IMR-90 (cell line): Measurements from ENCODE around the gene JPH3. TPM values are rescaled to one million over a fixed set of nuclear protein-coding genes. Genes with fewer than 3 reads are reported as not detected.

Experiments
- ATAC-seq: fragments of 200-7000 bp; cut with Tn5 transposase; 2 replicates; pipeline ENCODE4 v1.9.1; 2020; ENCODE audit warnings: low read depth, mild to moderate bottlenecking, moderate library complexity
- BruUV-seq: library from RNA; stranded (reverse); fragments of 400-500 nt; replicated peaks from 2 replicates; lab custom pipeline; 2021; lab: Mats Ljungman, UMichigan
- CTCF ChIA-PET: fragments of 300-600 bp; formaldehyde crosslinking; extraction: SDS; loops from one replicate; lab custom pipeline; 2021; ENCODE audit warnings: antibody characterized with exemption; lab: Yijun Ruan, JAX
- POLR2A ChIA-PET: fragments of 300-600 bp; sonication (Branson Sonifier 250); formaldehyde crosslinking; loops from one replicate; lab custom pipeline; 2022; ENCODE audit warnings: antibody characterized with exemption; ENCODE audit not compliant: unreplicated experiment; lab: Charles Lee
- DNase-seq: peaks from one replicate; pipeline ENCODE4 v3.0.0; 2013
- H2AFZ ChIP-seq: replicated peaks from 2 replicates; pipeline ENCODE3; 2013; ENCODE audit warnings: low read length, mild to moderate bottlenecking; ENCODE audit not compliant: poor library complexity
- H2AK5ac ChIP-seq: 2 replicates; pipeline ENCODE4 v1.6.1; 2013; ENCODE audit warnings: low read depth, low read length, inconsistent platforms
- H2AK9ac ChIP-seq: replicated peaks from 2 replicates; pipeline ENCODE3; 2013; ENCODE audit warnings: mild to moderate bottlenecking, low read depth, low read length, moderate library complexity; ENCODE audit not compliant: poor library complexity
- H2BK120ac ChIP-seq: 2 replicates; pipeline ENCODE4 v1.6.1; 2013; ENCODE audit warnings: low read depth, low read length, inconsistent platforms
- H2BK15ac ChIP-seq: 3 replicates; pipeline ENCODE4 v1.6.1; 2013; ENCODE audit warnings: low read depth, low read length, inconsistent platforms
- H2BK20ac ChIP-seq: 2 replicates; pipeline ENCODE4 v1.6.1; 2013; ENCODE audit warnings: low read depth, mild to moderate bottlenecking, inconsistent platforms, low read length, moderate library complexity
- H2BK5ac ChIP-seq: 2 replicates; pipeline ENCODE4 v1.6.1; 2013; ENCODE audit warnings: mild to moderate bottlenecking, low read depth, low read length, inconsistent platforms; ENCODE audit not compliant: poor library complexity, severe bottlenecking
- H3K14ac ChIP-seq: replicated peaks from 2 replicates; pipeline ENCODE4 v1.6.1; 2013; ENCODE audit warnings: low read depth, low read length, inconsistent platforms
- H3K18ac ChIP-seq: 2 replicates; pipeline ENCODE4 v1.6.1; 2013; ENCODE audit warnings: low read depth, low read length, control low read depth
- H3K23ac ChIP-seq: 2 replicates; pipeline ENCODE4 v1.6.1; 2013; ENCODE audit warnings: low read depth, low read length, inconsistent platforms
- H3K27ac ChIP-seq: 2 replicates; pipeline ENCODE4 v1.5.1; 2013; ENCODE audit warnings: mild to moderate bottlenecking, control low read depth, low read length; ENCODE audit not compliant: insufficient read depth
- H3K27me3 ChIP-seq: 2 replicates; pipeline ENCODE4 v1.6.1; 2013; ENCODE audit warnings: low read length; ENCODE audit not compliant: control insufficient read depth, insufficient read depth
- H3K36me3 ChIP-seq: 2 replicates; pipeline ENCODE4 v1.6.1; 2013; ENCODE audit warnings: low read length, mixed read lengths; ENCODE audit not compliant: control insufficient read depth, insufficient read depth
- H3K4ac ChIP-seq: 2 replicates; pipeline ENCODE4 v1.6.1; 2013; ENCODE audit warnings: low read depth, low read length, inconsistent platforms
- H3K4me1 ChIP-seq: 2 replicates; pipeline ENCODE4 v1.6.1; 2013; ENCODE audit warnings: low read length, mixed read lengths; ENCODE audit not compliant: control insufficient read depth, insufficient read depth
- H3K4me2 ChIP-seq: 2 replicates; pipeline ENCODE4 v1.6.1; 2013; ENCODE audit warnings: low read depth, mild to moderate bottlenecking, control low read depth, low read length, moderate library complexity
- H3K4me3 ChIP-seq: 2 replicates; pipeline ENCODE4 v1.5.1; 2013; ENCODE audit warnings: low read depth, mild to moderate bottlenecking, control low read depth, low read length, moderate library complexity; ENCODE audit not compliant: insufficient read depth
- H3K56ac ChIP-seq: 2 replicates; pipeline ENCODE4 v1.6.1; 2013; ENCODE audit warnings: low read length, inconsistent platforms; ENCODE audit not compliant: insufficient read depth; ENCODE audit errors: extremely low read depth
- H3K79me1 ChIP-seq, 2 experiments: 2 replicates each; pipeline ENCODE4 v1.6.1; 2013; ENCODE audit warnings: low read length in 2 of 2, inconsistent platforms in 1 of 2, low read depth in 1 of 2
- H3K9ac ChIP-seq: 2 replicates; pipeline ENCODE4 v1.6.1; 2013; ENCODE audit warnings: low read depth, low read length, control low read depth
- H3K9me1 ChIP-seq: 2 replicates; pipeline ENCODE4 v1.6.1; 2013; ENCODE audit warnings: low read length, inconsistent platforms; ENCODE audit not compliant: insufficient read depth
- H3K9me3 ChIP-seq: 2 replicates; pipeline ENCODE4 v1.6.1; 2013; ENCODE audit warnings: low read length; ENCODE audit not compliant: control insufficient read depth, insufficient read depth
- H4K20me1 ChIP-seq: 2 replicates; pipeline ENCODE4 v1.6.1; 2013; ENCODE audit warnings: low read length, inconsistent platforms; ENCODE audit not compliant: insufficient read depth
- H4K5ac ChIP-seq: 2 replicates; pipeline ENCODE4 v1.6.1; 2013; ENCODE audit warnings: mild to moderate bottlenecking, low read depth, low read length, control low read depth
- H4K8ac ChIP-seq, 2 experiments: 2 replicates each; pipeline ENCODE4 v1.6.1; 2013; ENCODE audit warnings: low read depth in 2 of 2, low read length in 2 of 2, control low read depth in 1 of 2, inconsistent platforms in 1 of 2
- H4K91ac ChIP-seq: 2 replicates; pipeline ENCODE4 v1.6.1; 2013; ENCODE audit warnings: low read depth, low read length, inconsistent platforms; ENCODE audit not compliant: insufficient read depth
- BHLHE40 ChIP-seq: fragments of 150-350 bp; IDR thresholded peaks from 2 replicates; pipeline ENCODE4 v1.6.1; 2016; ENCODE audit warnings: mild to moderate bottlenecking, low read depth, low read length
- CEBPB ChIP-seq: IDR thresholded peaks from 2 replicates; pipeline ENCODE4 v1.6.1; 2012; ENCODE audit warnings: low read depth, low read length, improper control_type of control experiment
- ELK1 ChIP-seq: fragments of 150-350 bp; IDR thresholded peaks from 2 replicates; pipeline ENCODE4 v1.6.1; 2016; ENCODE audit warnings: low read depth, mild to moderate bottlenecking, low read length, moderate library complexity, borderline replicate concordance
- FOS ChIP-seq: fragments of 150-350 bp; IDR thresholded peaks from 2 replicates; pipeline ENCODE4 v1.6.1; 2016; ENCODE audit warnings: low read depth, low read length
- MAFK ChIP-seq: IDR thresholded peaks from 2 replicates; pipeline ENCODE4 v1.6.1; 2012; ENCODE audit warnings: low read depth, low read length, improper control_type of control experiment
- MXI1 ChIP-seq: IDR thresholded peaks from 2 replicates; pipeline ENCODE4 v1.6.1; 2012; ENCODE audit warnings: low read depth, mild to moderate bottlenecking, low read length, moderate library complexity, borderline replicate concordance
- NFE2L2 ChIP-seq: fragments of 150-350 bp; IDR thresholded peaks from 2 replicates; pipeline ENCODE4 v1.6.1; 2016; ENCODE audit warnings: low read depth, mild to moderate bottlenecking, low read length
- POLR2A ChIP-seq: IDR thresholded peaks from 2 replicates; pipeline ENCODE4 v1.6.1; 2012; ENCODE audit warnings: mild to moderate bottlenecking, low read depth, low read length
- RCOR1 ChIP-seq: IDR thresholded peaks from 2 replicates; pipeline ENCODE4 v1.6.1; 2012; ENCODE audit warnings: mild to moderate bottlenecking, low read length, improper control_type of control experiment; ENCODE audit not compliant: insufficient replicate concordance
- RFX5 ChIP-seq: IDR thresholded peaks from 2 replicates; pipeline ENCODE4 v1.8.0; 2012; ENCODE audit warnings: low read depth, mild to moderate bottlenecking, low read length, moderate library complexity
- SMC3 ChIP-seq: fragments of 150-350 bp; IDR thresholded peaks from 2 replicates; pipeline ENCODE4 v1.6.1; 2016; ENCODE audit warnings: low read depth, mild to moderate bottlenecking, antibody characterized with exemption, low read length, moderate library complexity
- USF2 ChIP-seq: fragments of 150-350 bp; IDR thresholded peaks from 2 replicates; pipeline ENCODE4 v1.6.1; 2017; ENCODE audit warnings: mild to moderate bottlenecking, antibody characterized with exemption, low read length, low read depth
- WGBS, 2 experiments: methylation state at CpG; one replicate each; pipeline versions ENCODE4 v1.1.5 to v1.1.7; 2013; ENCODE audit warnings: missing lambda C conversion rate in 2 of 2; ENCODE audit not compliant: insufficient read length in 1 of 2; ENCODE audit errors: extremely low coverage in 2 of 2; 5-methylcytosine and 5-hydroxymethylcytosine counted together
- dilution Hi-C: fragments of 300-500 bp; cut with HindIII; formaldehyde crosslinking; loops from one replicate; pipeline ENCODE4 v1.14.3; 2018; ENCODE audit warnings: low sequenced_read_pairs; ENCODE audit not compliant: unreplicated experiment
- in situ Hi-C: fragments of 300-500 bp; cut with MboI; formaldehyde crosslinking; loops from 3 replicates; pipeline ENCODE4 v1.14.3; 2019; ENCODE audit warnings: low sequenced_read_pairs, inconsistent platforms, mixed read lengths
- intact Hi-C: fragments of 100-400 bp; cut with micrococcal nuclease; formaldehyde crosslinking; loops from 2 replicates; pipeline ENCODE4 v1.10.0; 2022
- polyA plus RNA-seq, 3 experiments: library from polyadenylated mRNA; depleted of rRNA; stranded (reverse); fragments of >200 nt; gene quantifications; 2 replicates each; pipeline ENCODE4 v1.2.3, GENCODE V29; 2012; ENCODE audit warnings: low replicate concordance in 1 of 3
- total RNA-seq: library from RNA; depleted of rRNA; stranded (reverse); fragments of >200 nt; gene quantifications from 2 replicates; pipeline ENCODE4 v1.2.3, GENCODE V29; 2012

JPH3 gene
- total and polyA plus RNA-seq, 2 of the 4 experiments (the other 2 are of a cell fraction), result 0.03 TPM; not detected in 1

DNA sequence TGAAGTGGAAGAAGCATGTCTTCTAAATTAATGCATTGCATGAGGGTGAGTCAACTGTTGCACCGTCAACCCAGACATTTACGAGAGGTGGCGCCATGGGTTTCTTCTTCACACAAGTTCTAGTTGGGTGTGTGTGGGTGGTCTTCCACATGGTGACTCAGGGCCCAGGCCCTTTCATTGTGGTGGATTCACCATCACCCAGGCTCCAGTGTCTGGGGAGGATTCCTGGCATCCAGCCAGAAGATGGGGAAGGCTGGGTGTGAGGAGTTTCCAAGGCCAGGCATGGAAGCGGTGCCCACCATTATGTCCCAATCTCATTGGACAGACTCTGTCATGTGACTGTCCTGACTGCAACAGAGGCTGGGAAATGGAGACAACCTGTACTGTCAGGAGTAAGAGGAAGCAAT lies 21.4 kb upstream of the JPH3 start:
- no peak for ATAC-seq
- intact Hi-C loops, result no loop called here
- in situ Hi-C loops, result no loop called here

More for the DNA sequence above, 21.4 kb upstream of the JPH3 start:
- BruUV-seq, result no TSS peak
- no peak overlapping the region for H3K4me2 ChIP-seq
- H3K9me1 ChIP-seq, result peaks cover 18% of the 10 kb centered on the region
- peaks cover 26% of the 10 kb centered on the region for H3K4me1 ChIP-seq
- peak overlapping the region; percentile 37; the same call in 2 of the 3 replicates for H2BK15ac ChIP-seq
- peak overlapping the region; percentile 69 for H2BK20ac ChIP-seq
- H3K23ac ChIP-seq, result no peak overlapping the region
- no peaks in the 10 kb centered on the region for H4K20me1 ChIP-seq
- ChIA-PET CTCF (no interaction called here), POLR2A (no interaction called here)
- H2AK9ac ChIP-seq, result no peak overlapping the region
- H3K56ac ChIP-seq, result no peak overlapping the region
- peak; percentile 46 for DNase-seq
- H3K27ac ChIP-seq, result no peak overlapping the region
- H3K9me3 ChIP-seq, result no peaks in the 10 kb centered on the region
- H3K18ac ChIP-seq, result 0 out of 2 replicates have a peak overlapping the region, but pooled peaks have one; percentile 30
- no peak overlapping the region for H3K4me3 ChIP-seq
- dilution Hi-C loops, result no loop called here
- no peak overlapping the region for H3K9ac ChIP-seq
- peak overlapping the region; percentile 54; the same call in 1 of the 2 replicates for H3K4ac ChIP-seq
- no peak overlapping the region for H4K8ac ChIP-seq
- 0 out of 4 replicates have a peak, but pooled peaks cover 0 to 5% of the 10 kb centered on the region in 2 experiments for H3K79me1 ChIP-seq
- H3K14ac ChIP-seq, result no peak overlapping the region; the same call in 1 of the 2 replicates
- no peaks in the 10 kb centered on the region for H3K36me3 ChIP-seq
- peak overlapping the region; percentile 35 for H2BK120ac ChIP-seq
- no peak overlapping the region for H2AFZ ChIP-seq
- no peak overlapping the region for H2BK5ac ChIP-seq
- peak overlapping the region; percentile 75 for H2AK5ac ChIP-seq
- H4K91ac ChIP-seq, result peak overlapping the region; percentile 31; the same call in 1 of the 2 replicates
- TF ChIP-seq RFX5 (no peak), SMC3 (no peak), POLR2A (no peak), MAFK (no peak), NFE2L2 (no peak), MXI1 (no peak), BHLHE40 (no peak), ELK1 (no peak), CEBPB (peak; percentile 8; the same call in 1 of the 2 replicates), RCOR1 (no peak), FOS (peak; percentile 45; the same call in 1 of the 2 replicates), USF2 (peak; percentile 64)
- no peak overlapping the region for H4K5ac ChIP-seq
- WGBS, 2 experiments, result no CpG with 5 or more reads among the region's 4 CpGs
- peaks cover 4% of the 10 kb centered on the region; the same call in 1 of the 2 replicates for H3K27me3 ChIP-seq
